Left forelimb (tissue), 1 donor: ENCODE measurements around the gene IL4R.
"Not testable (repeated sequence)": the region's sequence is repeated elsewhere in the genome, so short reads cannot be mapped to it uniquely, and the experiment has no call there.

Source experiments
- DNase-seq: peaks from one replicate; pipeline ENCODE4 v3.0.0-alpha.2; 2018; ENCODE audit warnings: low spot score

Gene IL4R

DNA sequence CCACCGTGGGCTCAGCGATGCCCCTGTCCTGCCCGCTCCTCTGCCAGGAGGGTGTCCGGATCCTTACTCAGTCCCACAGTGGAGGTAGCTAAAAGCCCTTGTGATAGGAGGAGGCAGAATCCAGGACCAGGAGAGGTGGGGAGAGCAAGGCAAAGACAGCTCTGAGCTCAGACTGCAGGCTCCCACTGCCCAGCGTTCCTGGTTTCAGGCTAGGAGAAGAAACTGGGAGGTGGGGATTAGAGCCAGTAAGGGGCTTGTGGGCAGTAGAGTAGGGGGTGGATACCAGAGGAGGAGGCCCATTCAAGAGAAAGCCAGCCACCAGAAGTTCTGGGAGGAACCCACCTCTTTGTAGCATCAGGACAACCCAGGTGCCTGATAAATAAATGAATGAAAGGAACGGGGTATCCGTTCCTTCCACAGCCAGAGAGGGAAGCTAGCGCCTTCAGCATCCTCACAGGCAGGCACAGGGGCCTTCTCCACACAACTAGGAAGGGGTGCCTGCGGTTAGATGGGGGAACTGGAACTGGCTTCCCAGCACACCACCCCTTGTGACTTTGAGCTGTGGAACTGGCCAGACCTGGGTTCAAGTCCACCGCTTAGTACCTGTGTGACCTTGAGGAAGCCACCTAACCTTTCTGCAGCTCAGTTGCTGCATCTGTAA, 90.5 kb downstream of the IL4R start:
- peak; percentile 47 for DNase-seq

DNA sequence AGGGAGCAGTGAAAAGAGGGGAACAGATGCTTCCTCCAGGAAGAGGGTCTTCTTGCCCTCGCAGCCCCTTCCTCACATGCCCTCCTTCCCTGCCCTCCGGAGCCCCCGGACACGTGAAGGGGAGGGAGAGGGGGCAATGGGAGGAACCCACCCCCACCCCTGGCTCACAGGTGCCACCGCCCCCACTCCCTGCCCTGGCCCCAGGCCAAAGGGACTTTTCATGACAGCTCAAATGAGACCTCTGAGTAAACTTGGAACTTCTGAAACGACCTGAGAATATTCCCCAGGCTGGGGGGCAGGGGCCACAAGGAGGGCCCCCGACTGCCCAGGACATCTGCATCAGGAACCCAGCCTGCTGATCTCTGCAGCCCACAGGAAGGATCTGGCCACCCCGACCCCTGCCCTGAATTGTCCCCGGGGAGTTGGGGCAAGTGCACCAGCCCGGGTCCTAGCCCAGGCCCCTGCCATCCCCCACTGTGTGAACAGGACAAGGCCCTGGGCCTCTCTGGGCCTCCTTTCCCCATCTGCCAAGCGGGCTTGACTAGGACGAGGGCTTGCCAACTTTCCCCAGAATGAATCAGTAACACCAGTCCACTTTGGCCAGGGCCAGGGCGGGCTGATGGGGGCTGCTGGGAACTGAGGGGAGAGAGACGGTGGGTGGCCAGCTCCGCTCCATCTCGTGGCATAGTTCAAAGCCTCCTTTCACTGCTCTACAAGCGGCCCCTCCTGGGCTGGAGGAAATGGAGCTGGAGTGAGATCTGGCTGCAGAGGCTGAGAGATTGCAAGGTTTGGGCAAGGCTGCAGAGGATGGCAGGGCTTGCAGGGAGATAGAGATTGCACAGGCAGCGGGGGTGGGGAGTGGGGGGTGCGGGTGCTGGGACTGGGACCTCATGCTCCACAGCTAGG, 92.0 kb downstream of the IL4R start:
- peak; percentile 66 for DNase-seq

DNA sequence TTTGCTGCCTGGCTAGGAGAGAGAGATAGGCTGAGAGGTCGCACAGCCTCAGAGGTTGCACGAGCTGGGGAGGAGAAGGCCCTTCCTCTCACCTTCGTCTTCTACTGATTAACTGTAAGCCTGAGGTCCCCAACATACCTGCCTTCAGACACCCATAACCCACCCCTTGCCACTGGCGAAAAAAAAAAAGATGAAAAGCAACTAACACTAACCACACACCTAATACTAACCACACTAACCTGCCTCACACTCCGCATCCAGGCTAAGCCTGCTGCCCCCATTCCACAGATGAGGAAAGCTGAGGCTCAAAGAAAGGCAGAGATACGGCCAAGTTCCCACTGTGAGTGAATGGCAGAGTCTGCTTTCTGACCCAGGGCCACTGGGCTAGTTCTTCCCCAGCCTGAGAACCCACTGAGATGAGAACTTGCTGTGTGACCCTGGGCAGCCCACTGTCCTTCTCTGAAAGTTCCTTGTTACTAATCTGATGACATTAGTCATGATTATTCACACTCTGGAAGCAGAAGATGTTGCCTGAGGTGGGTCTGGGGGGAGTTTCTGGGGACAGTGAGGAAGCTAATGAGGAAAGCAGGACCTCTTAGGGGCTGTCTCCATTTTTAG, 92.8 kb downstream of the IL4R start:
- no peak for DNase-seq

DNA sequence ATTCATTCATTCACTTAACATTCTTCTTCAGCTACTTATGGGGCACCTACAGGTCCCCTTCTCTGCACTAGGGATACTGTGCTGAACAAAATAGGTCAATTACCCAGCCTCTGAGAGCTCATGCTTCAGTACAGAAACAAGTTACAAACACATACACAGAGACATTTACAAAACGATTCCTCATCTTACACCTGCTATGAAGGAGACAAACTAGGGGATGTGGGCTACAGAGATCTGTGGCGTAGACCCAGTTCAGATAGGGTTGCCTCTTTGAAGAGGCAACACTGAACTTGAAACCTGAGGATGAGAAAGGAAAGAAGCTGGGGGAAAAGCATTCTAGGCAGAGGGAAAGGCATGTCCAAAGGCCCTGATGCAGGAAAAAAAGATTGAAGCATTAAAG, 93.4 kb downstream of the IL4R start:
- no peak for DNase-seq

DNA sequence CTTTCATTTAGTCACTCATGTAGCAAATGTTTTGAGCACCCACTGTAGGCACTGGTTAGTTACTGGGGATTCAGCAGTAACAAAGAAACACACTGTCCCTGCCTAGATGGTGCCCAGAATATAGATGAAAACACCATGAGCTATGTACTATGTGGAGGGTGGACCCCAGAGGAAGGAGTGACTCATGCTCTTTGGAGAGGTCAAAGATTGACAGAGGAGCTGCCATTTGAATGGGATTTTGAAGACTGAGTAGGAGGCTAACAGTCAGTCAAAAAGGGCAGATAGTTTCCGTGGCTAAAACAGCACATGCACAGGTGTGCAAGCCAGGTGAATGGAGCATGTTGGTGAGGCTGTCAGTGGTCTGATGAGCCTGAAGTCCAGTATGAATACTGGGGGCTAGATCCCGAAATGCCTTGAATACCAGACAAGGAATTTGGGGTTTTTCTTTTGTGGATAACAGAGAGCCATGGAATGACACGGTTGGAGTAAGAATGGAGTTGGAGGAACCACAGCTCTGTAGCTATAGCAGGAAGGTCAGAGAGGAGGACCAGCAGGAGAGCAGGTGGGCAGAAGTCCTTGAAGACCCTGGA, 94.3 kb downstream of the IL4R start:
- DNase-seq: no peak

DNA sequence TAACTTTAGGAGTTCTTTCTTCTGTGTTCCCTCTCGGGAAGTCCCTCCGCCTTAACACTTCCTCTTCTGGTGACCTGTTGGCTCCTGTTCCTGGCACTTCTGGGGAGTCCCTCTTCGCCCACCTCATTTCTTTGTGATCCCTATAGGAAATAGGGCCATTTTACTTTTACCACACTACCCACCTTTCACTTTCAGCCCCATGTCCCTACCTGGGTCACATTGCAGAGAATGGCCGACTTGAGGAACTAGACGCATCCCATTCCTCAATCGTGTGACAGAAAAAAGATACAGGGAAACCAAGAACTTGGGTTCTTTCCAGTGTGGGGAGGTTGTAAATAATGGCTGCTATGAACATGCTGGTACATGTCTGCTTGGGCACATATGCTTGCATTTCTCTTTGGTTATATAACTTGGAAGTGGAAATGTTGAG, 94.8 kb downstream of the IL4R start:
- no peak for DNase-seq

DNA sequence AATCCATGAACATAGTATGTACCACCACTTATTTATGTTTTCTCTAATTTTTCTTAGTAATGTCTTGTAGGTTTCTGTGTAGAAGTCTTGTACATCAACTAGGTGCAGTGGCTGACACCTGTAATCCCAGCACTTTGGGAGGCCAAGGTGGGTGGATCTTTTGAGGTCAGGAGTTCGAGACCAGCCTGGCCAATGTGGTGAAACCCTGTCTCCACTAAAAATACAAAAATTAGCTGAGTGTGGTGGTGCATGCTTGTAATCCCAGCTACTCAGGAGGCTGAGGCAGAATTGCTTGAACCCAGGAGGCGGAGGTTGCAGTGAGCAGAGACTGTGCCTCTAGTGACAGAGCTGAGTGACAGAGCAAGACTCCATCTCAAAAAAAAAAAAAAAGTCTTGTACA, 96.2 kb downstream of the IL4R start:
- DNase-seq: not testable (repeated sequence)

DNA sequence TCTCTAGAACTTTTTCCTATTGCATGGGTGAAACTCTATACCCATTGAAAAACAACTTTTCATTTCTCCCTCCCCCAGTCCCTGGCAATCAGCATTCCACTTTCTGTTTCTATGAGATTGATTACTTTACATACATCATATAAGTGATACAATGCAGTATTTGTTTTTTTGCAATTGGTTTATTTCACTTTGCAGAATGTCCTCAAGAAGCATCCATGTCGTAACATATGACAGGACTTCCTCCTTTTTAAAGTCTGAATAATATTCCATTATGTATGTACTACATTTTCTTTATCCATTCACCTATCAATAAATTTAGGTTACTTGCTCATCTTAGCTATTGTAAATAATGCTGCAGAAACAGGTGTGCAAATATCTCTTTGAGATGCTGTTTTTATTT, 97.0 kb downstream of the IL4R start:
- DNase-seq: no peak

DNA sequence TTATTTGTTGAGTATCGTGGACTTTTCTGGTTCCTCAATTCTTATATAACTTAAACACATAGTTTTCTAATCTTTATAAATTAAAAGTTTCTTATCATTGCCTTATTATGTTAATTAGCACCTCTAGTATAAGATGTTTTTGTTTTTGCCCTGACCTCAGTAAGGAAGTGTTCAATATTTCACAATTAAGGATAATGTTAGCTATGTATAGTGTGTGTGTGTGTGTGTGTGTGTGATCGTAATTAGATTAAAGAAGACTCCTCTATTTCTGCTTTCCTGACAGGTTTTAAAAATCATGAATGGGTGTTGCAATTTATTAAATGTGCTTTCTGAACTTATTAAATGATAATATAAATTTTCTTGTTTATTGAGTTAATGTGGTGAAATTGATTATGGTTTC, 100.2 kb downstream of the IL4R start:
- no peak for DNase-seq
